Measurements from ENCODE around the gene CDC40. TPM values are rescaled to one million over a fixed set of nuclear protein-coding genes. Genes with fewer than 3 reads are reported as not detected.

Gene CDC40
- total RNA-seq (2021; ENCODE audit: unreplicated experiment), result 26.2 TPM
- polyA plus RNA-seq (2012), result 14.3 and 16.8 TPM in 2 replicates
- Bru-seq, nascent RNA, result percentile 71 among the genes with signal in this experiment
- BruChase-seq, experiment 1, labeled RNA remaining after a 6-hour chase, result percentile 72 among the genes with signal in this experiment
- BruChase-seq, experiment 2, labeled RNA remaining after a 2-hour chase, result percentile 65 among the genes with signal in this experiment
- long read RNA-seq, transcript CDC40-201 (15 exons, 3,848 nt), result major isoform, 24 of 44 reads
- long read RNA-seq, partial matches to known transcripts, result 18 of 44 reads
- long read RNA-seq, other reads (novel, unspliced or antisense), result 1 of 44 reads

GRCh38 chr6:110180228-110181008 is at the start of gene CDC40:
TSS of gene CDC40 (plus strand) at chr6:110180427. CDS start at chr6:110180445, 18 bp downstream.
- no peaks in the 10 kb centered on the region for H3K36me3 ChIP-seq (ENCODE audit: control insufficient read depth in 1 of 2, insufficient read depth in 2 of 2, low read length in 2 of 2)
- TSS peak; percentile 54 for BruUV-seq (replicated peaks)
- DNase-seq (ENCODE audit: low read depth, low spot score), result no peak
- H3K9me2 ChIP-seq (ENCODE audit: insufficient read depth), result no peaks in the 10 kb centered on the region
- CTCF ChIA-PET, result interaction anchor here (1.3 to 2.2 kb wide), 2 partner anchors 20 to 162 kb away, joined by 3 to 4 read pairs; no protein-coding TSS in a partner anchor
- peaks cover 84% of the 10 kb centered on the region for H3K79me2 ChIP-seq (ENCODE audit: insufficient read depth, low read length)
- H3K9ac ChIP-seq (ENCODE audit: low read length), result peak within 1 kb of the TSS; percentile 81
- H3K4me1 ChIP-seq (ENCODE audit: control insufficient read depth in 1 of 2, insufficient read depth in 2 of 2, low read length in 2 of 2), result peaks cover 12 to 17% of the 10 kb centered on the region in 2 experiments; a peak in 3 of 4 replicates
- RAD21 ChIA-PET (ENCODE audit: low non-redundant PET in 1 of 2, low total read pairs in 2 of 2, uncharacterized antibody in 2 of 2, unreplicated experiment in 2 of 2), result no interaction called here
- peak within 1 kb of the TSS; percentile 82 to 89 for H3K4me3 ChIP-seq (replicated peaks in 1 of 2; ENCODE audit: low read depth in 1 of 2, low read length in 2 of 2)
- peak within 1 kb of the TSS; percentile 68 for H3K27ac ChIP-seq (ENCODE audit: low read depth, low read length)
- peak; percentile 43 for ATAC-seq
- H3K9me3 ChIP-seq (ENCODE audit: control insufficient read depth in 1 of 2, insufficient read depth in 1 of 2, low read depth in 1 of 2, low read length in 2 of 2), result no peaks in the 10 kb centered on the region
- H2AFZ ChIP-seq (ENCODE audit: low read depth, low read length, poor library complexity, severe bottlenecking), result peak within 1 kb of the TSS; percentile 91
- H3K4me2 ChIP-seq (ENCODE audit: low read length), result peak within 1 kb of the TSS; percentile 94
- TF ChIP-seq CBX3 (IDR thresholded peaks at IDR 0.05; ENCODE audit: low read depth) (peak; percentile 88; the same call in 1 of the 2 replicates), POLR2AphosphoS5 (IDR thresholded peaks at IDR 0.05; ENCODE audit: low read depth, low read length) (peak; percentile 82), REST (IDR thresholded peaks at IDR 0.05; ENCODE audit: low read depth) (no peak), JUND (IDR thresholded peaks at IDR 0.05) (no peak; the same call in 1 of the 2 replicates), CTCF (IDR thresholded peaks at IDR 0.05 in 2 of 3, conservative IDR thresholded peaks at IDR 0.05 in 1 of 3; ENCODE audit: borderline replicate concordance in 1 of 3, insufficient read depth in 1 of 3, low read depth in 2 of 3, low read length in 2 of 3) (no peak), FOSL1 (IDR thresholded peaks at IDR 0.05; ENCODE audit: low read depth) (no peak), SIN3A (IDR thresholded peaks at IDR 0.05; ENCODE audit: low read depth) (no peak), EZH2 (IDR thresholded peaks at IDR 0.05) (no peak), ZFX (IDR thresholded peaks at IDR 0.05) (no peak), TCF7L2 (IDR thresholded peaks at IDR 0.05; ENCODE audit: borderline replicate concordance, extremely low read depth, insufficient read depth, insufficient read length) (no peak), YY1 (IDR thresholded peaks at IDR 0.05; ENCODE audit: extremely low read depth, insufficient replicate concordance, low read depth, low read length) (peak; percentile 59), ZNF274 (IDR thresholded peaks at IDR 0.05; ENCODE audit: low read depth, low read length) (no peak), ELF1 (IDR thresholded peaks at IDR 0.05; ENCODE audit: borderline replicate concordance, low read depth) (peak; percentile 54), EGR1 (IDR thresholded peaks at IDR 0.05; ENCODE audit: low read depth) (no peak), POLR2A (IDR thresholded peaks at IDR 0.05; ENCODE audit: borderline replicate concordance, extremely low read depth, insufficient read depth, insufficient read length) (no peak), MAX (IDR thresholded peaks at IDR 0.05) (no peak), EZH2phosphoT487 (IDR thresholded peaks at IDR 0.05; ENCODE audit: borderline replicate concordance) (no peak)
- H4K20me1 ChIP-seq (ENCODE audit: insufficient read depth), result no peaks in the 10 kb centered on the region
- POLR2A ChIA-PET, result no interaction called here
- H3K27me3 ChIP-seq (ENCODE audit: insufficient read depth, low read length), result no peaks in the 10 kb centered on the region
- intact Hi-C loops (cut with micrococcal nuclease), result no loop called here

Data from HCT116 (cell line).